Measurements from ENCODE around the gene POGZ.
A peak's percentile ranks its signal among the peaks of the same experiment; 100 is the strongest.
"Not testable (repeated sequence)": the region's sequence is repeated elsewhere in the genome, so short reads cannot be mapped to it uniquely, and the experiment has no call there.

Gene POGZ

DNA sequence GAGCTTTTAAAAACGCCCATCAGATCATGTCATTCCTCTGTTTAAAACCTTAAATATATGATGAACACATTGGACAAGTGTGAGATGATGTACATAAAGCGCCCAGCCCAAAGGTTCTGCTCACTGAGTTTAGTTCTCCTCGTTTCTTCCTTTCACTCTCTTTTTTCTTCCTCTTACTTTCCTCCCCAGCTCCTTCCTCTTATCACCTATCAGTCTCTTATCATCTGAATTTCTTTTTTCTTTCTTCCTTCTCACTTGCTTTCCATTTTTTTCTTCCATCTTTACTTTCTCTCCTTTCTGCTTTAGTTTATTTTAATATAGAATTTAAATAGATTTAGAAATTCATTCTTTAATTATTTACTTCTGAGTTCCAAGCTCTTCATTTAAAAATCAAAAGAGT lies 17.8 kb upstream of the POGZ start:
- no peak for DNase-seq

GRCh38 chr1:151476083-151476482 lies 16.8 kb upstream of the POGZ start:
- no peak for DNase-seq

DNA sequence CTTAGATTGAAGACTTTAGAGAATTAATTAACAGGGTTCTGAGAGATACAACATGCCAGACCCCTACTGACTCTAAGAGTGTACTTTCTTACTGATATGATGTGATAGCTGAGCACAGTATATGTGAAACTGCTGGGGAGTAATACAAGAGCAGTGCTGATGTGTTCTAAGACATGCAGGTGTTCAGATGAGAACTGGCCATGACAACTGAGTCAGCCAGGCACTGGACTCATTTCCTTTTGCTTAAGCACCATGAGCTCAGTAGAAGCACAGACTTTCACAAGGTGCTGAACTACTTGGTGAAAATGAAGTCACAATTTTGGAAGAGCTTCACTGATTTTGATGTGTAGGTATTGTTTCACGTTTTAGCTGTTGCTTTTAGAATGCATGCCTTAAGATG lies 15.9 kb upstream of the POGZ start:
- no peak for DNase-seq

DNA sequence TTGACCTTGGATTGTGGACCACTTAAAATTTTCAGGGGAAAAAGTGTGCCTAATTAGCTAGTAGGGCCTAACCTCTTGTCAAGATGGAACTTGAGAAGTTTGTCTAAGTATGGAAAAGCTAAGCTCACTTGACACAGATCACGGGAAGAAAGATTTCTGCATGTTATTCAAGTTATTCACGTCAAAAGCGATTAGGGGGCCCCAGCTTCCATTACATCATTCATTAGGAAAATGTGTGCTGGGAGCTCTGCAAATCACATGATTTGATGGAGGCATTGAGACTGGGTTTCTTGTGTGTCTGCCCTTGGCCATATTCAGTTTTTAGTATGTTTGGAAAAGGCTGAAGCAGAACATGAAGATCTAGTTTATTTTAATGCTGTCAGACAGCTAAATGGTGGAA lies 15.5 kb upstream of the POGZ start:
- no peak for DNase-seq

GRCh38 chr1:151472856-151473731 lies 13.8 kb upstream of the POGZ start:
- peak; percentile 34 for DNase-seq

DNA sequence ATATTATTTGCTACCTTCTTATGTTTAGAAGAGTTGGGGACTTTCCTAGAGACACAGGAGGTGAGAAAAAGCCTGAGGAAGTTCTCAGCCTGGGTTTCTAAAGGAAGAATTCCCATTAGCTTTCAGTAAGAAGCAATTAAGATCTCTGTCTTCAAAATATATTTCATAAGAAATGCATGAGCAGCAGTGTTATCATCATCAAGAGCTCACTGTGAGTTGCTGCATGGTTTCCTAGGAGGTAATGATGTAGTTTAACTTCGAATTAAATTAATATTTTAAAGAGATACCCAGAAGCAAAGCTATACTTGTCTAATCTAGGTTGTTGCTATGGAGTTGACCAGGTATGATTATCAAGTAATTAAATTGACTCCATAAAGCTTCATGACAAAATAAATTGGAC lies 5.7 kb upstream of the POGZ start:
- DNase-seq, result no peak

- no peak for DNase-seq
Observed at GRCh38 chr1:151461694-151462093, 2.4 kb upstream of the POGZ start.

GRCh38 chr1:151458802-151459330 lies 428 bp downstream of the POGZ start:
- peak; percentile 67 for DNase-seq

DNA sequence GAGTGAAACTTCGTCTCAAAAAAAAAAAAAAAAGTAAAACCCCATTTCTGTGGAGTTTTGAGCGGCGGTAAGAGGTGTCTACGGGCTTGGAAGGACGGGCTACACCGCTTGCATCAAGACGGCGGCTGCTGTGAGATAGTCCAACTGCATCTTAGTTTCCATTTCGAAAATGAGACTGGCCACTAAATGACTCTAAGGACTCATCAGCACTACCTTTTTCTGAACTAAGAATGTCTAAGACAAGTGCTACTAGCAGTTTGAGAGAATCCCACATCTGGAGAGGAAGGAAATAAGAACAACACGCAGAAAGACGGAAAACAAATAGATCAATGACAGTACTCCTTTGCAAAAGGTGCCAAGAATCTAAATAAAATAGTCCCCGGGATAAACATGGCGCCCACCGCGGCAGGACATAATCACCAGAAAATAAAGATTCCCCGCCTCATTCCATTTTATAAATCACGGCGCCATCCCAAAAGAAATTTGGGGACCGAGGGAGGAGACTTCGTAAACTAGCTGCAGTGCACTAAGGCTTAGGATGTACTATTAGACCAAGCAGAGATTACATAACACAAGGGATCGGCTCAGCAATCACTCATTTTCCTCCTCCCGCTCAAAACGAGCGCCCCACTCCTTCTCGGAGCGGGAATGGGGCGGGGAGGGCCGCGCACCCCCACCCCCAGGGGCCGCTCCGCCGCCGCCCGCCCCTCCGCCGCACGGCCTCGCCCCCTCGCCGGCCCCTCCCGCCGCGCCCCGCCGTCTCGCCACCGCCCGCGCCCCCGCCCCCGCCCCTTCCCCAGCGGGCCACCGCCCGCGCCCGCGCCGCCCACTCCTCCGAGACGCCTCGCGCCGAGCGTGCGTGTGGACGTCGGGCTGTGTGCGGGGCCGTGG lies 1.1 kb downstream of the POGZ start:
- DNase-seq, result peak; percentile 85

DNA sequence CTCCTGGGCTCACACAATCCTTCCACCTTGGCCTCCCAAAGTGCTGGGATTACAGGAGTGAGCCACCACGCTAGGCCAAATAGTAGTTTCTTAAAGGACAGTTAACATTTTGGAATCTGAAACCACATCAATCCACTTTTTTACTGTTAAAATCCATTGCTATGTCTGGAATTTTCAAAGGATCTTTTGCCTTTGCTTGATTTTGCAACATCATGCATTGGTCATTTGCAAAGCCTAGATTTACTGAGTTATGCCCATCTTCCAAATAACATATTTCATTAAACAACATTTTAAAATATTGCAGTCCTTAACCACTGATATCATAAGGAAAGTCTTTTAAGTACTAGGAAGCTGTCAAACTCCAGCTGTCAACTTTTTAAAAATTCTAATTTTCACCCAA lies 3.3 kb downstream of the POGZ start:
- no peak for DNase-seq

DNA sequence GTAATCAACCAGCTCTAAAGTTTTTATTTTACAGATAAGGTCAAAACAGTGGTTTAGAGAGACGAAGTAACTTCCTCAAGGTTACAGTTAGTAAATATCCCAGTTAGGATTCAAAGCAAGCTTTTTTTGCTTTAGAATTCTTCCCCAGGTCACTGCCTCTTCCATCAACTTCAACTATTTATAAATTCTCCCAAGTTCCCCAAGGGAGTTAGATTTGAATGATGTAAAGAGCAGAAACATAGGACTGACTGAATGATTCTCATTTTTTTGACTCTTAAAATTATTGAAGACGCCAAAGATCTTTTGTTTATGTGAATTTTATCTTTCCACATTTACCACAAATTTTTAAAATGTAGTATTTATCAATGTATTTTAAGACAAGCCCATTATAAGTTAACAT lies 4.1 kb downstream of the POGZ start:
- no peak for DNase-seq

GRCh38 chr1:151447696-151448095 lies 11.6 kb downstream of the POGZ start:
- no peak for DNase-seq

DNA sequence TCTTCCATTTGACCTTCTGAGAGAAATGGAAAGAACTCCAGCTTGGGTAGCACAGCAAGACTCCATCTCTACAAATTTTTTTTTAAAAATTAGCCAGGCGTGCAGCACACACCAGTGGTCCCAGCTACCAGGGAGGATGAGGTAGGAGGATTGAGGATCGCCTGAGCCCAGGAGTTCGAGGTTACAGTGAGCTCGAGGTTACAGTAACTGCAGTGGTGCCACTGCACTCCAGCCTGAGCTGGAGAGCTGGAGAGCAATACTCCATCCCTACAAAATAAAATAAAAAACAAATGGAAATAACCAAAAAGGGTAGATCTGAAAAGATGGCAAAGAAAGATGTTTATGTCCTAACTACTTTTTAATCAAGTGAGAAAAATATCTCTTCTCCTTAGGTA lies 14.5 kb downstream of the POGZ start:
- DNase-seq, result no peak

DNA sequence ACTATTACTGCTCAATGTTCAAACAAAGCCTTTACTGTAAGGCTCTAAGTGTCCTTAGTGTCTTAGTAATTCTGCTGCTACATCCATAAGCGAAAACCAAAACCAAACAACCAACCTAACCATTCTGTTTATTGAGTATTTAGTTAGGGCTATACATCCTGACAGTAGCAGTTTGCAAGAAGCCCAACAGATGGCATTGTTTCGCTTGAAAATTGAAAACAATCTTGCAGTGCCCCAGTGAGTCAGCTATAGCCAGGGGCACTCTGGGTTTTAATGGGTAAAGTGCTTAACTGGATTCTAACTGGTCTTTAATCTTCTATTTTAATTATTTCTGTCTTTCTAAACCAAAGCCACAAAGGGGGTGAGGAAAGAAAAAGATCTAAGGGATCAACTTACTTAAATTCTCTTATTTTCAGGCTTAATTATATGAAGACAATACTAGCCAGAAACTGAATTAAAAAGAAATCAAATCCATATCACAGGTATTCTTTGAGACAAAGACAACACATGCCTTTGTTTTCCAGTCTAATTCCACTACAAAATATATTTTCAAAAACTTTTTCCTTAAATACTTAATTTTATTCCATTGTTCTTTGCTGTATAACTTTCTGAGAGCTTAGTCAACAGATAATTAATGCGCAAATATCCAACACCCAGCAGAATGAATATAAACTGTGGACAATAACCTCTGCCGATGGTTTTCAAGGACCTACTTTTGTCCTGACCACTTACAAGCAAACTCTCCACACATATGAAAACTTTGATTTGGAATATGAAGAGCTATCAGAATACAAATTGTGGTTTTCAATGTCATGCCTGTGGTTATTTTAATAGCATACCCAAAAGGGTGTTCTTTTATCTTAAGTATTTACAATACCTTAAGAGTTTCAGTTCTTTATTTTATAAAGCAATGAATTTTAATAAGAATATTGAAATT lies 15.2 kb downstream of the POGZ start:
- DNase-seq, result peak; percentile 72

DNA sequence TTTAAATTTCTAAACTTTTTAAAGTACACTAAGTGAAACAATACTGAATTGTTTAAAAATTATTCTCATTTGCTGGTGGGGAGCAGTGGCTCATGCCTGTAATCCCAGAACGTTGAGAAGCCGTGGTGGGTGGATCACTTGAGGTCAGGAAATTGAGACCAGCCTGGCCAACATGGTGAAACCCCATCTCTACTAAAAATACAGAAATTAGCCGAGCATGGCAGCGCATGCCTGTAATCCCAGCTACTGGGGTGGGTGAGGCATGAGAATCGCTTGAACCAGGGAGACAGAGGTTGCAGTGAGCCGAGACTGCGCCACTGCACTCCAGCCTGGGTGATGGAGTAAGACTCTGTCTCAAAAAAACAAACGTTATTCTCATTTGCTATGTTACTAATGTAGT lies 21.9 kb downstream of the POGZ start:
- DNase-seq, result not testable (repeated sequence)

DNA sequence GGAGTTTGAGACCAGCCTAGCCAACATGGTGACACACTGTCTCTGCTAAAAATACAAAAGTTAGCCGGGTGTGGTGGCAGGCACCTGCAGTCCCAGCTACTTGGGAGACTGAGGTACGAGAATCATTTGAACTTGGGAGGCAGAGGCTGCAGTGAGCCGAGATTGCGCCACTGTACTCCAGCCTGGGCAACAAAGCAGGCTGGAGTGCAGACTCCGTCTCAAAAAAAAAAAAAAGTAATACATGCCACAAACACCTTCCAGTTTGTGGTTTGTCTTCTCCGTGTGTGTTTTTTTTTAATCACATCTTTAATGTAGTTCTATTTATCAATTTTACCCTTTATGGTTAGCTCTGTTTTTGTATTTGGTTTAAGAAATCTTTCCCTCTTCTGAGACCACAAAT lies 22.3 kb downstream of the POGZ start:
- no peak for DNase-seq

DNA sequence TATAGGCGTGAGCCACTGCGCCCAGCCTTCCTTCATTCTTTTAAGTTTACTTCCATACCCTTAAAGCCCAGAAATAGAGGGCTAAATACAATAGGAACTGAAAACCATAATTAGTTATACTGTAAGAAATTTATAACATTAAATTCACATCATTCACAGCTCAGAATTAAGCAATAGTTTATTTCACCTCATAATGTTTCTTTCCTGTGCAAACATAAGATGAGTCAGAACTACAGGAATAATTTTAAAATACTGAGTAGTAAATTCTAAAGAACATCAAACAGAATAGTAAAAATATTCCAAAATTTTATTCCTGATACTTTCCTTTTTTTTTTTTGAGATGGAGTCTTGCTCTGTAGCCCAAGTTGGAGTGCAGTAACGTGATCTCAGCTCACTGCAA lies 24.1 kb downstream of the POGZ start:
- DNase-seq, result no peak

- not testable (repeated sequence) for DNase-seq
Observed at GRCh38 chr1:151433827-151434226, 25.5 kb downstream of the POGZ start.

GRCh38 chr1:151428068-151428467 lies 31.2 kb downstream of the POGZ start:
- DNase-seq, result no peak

DNA sequence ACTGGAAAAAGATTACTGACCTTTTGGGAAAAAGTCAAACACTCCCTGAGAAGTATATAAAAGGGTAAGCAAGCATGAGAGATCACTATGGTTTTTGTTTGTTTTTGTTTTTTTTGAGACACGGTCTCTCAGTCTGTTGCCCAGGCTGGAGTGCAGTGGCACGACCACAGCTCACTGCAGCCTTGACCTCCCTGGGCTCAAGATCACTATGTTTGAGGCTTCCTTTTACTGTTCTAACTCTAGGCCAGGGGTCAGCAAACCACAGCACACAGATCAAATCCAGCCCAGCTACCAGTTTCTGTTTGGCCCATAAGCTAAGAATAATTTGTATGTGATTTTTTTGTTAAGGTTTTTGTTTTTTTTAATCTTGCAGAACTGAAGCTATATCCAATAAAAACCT lies 34.2 kb downstream of the POGZ start:
- DNase-seq, result no peak

- DNase-seq, result no peak
Observed at GRCh38 chr1:151419819-151420218, 39.5 kb downstream of the POGZ start.

GRCh38 chr1:151418081-151418480 lies 41.2 kb downstream of the POGZ start:
- no peak for DNase-seq

- no peak for DNase-seq
Observed at GRCh38 chr1:151416231-151416630, 43.1 kb downstream of the POGZ start.

All from CD4-positive, alpha-beta T cell treated with Interleukin-17A for 4 hours (primary cell).